ENCODE measurements around the gene ALPP.

GRCh38 chr2:232345251-232345650 lies 33.3 kb upstream of the ALPP start:
- TF ChIP-seq, protein P1, sequence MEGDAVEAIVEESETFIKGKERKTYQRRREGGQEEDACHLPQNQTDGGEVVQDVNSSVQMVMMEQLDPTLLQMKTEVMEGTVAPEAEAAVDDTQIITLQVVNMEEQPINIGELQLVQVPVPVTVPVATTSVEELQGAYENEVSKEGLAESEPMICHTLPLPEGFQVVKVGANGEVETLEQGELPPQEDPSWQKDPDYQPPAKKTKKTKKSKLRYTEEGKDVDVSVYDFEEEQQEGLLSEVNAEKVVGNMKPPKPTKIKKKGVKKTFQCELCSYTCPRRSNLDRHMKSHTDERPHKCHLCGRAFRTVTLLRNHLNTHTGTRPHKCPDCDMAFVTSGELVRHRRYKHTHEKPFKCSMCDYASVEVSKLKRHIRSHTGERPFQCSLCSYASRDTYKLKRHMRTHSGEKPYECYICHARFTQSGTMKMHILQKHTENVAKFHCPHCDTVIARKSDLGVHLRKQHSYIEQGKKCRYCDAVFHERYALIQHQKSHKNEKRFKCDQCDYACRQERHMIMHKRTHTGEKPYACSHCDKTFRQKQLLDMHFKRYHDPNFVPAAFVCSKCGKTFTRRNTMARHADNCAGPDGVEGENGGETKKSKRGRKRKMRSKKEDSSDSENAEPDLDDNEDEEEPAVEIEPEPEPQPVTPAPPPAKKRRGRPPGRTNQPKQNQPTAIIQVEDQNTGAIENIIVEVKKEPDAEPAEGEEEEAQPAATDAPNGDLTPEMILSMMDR (IDR thresholded peaks at IDR 0.05; ENCODE audit: insufficient read depth, low read length, poor library complexity, severe bottlenecking), result no peak
- TF ChIP-seq EZH2phosphoT487 (conservative IDR thresholded peaks at IDR 0.05; ENCODE audit: low read length), result no peak

Data from SU-DHL-6 (cell line).